Measurements from ENCODE around the gene USP35.
"Not testable (repeated sequence)": the region's sequence is repeated elsewhere in the genome, so short reads cannot be mapped to it uniquely, and the experiment has no call there.

The USP35 gene

DNA sequence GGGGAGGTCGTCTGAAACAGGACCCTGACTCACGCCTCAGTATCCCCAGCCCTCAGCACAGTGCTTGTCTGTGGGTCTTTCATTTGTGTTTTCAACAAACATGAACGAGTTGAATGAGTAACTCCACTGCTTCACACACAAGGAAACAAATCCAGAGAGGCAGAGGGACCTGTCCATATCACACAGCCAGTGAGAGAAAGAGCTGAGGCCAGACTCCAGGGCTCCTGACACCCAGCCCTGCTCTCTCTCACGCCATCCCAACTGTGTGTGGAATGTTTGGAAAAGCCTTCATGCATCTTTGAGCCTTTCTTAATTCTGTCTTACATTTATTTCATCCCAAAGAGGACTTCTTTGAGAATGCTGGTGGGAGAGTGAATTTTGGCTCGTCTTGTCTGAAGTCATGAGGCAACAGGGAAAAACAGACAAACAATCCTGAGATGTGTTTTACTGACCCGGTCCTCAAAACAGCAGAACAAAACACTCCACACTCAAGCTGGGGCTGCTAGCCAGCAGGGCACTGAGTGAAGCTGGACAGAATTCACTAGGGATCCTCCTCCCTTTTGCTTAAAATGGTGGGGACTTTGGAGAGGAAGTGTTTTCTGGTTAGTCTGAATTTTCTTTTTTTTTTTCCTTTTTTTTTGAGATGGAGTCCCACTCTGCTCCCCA is 29.6 kb upstream of the USP35 start:
- peaks cover 32% of the 10 kb centered on the region for H3K4me1 ChIP-seq (ENCODE audit: insufficient read depth, low read length)
- no peaks in the 10 kb centered on the region for H3K27me3 ChIP-seq (ENCODE audit: insufficient read depth, low read length)
- no peaks in the 10 kb centered on the region for H3K9me3 ChIP-seq (ENCODE audit: low read length)
- no peak overlapping the region for H2AFZ ChIP-seq (ENCODE audit: low read depth, low read length)
- H3K4me3 ChIP-seq (ENCODE audit: low read length): no peak overlapping the region
- no peaks in the 10 kb centered on the region for H3K36me3 ChIP-seq (ENCODE audit: insufficient read depth, low read length)

DNA sequence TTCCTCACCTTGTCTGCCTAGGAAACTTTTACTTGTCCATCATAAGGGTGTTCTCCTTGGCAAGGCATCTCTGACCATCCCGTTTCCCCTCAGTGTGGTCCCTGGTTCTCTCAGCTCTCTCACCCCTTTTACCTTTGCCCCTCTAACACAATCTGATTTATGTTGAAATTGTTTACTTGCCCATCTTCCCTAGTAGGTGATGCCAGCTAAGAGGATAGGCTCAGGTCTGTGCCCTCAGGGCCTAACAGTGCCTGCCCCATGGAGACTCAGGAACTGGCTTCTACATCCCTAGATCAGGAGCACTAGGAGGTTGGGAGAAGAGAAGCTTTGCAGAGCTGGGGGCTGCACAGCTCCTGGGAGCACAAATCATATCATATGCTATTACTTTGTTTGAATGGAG is 28.2 kb upstream of the USP35 start:
- no peak overlapping the region for H2AFZ ChIP-seq (ENCODE audit: low read depth, low read length)
- peaks cover 27% of the 10 kb centered on the region for H3K4me1 ChIP-seq (ENCODE audit: insufficient read depth, low read length)
- H3K4me3 ChIP-seq (ENCODE audit: low read length): no peak overlapping the region
- H3K9me3 ChIP-seq (ENCODE audit: low read length): no peaks in the 10 kb centered on the region
- no peaks in the 10 kb centered on the region for H3K36me3 ChIP-seq (ENCODE audit: insufficient read depth, low read length)
- H3K27me3 ChIP-seq (ENCODE audit: insufficient read depth, low read length): no peaks in the 10 kb centered on the region

DNA sequence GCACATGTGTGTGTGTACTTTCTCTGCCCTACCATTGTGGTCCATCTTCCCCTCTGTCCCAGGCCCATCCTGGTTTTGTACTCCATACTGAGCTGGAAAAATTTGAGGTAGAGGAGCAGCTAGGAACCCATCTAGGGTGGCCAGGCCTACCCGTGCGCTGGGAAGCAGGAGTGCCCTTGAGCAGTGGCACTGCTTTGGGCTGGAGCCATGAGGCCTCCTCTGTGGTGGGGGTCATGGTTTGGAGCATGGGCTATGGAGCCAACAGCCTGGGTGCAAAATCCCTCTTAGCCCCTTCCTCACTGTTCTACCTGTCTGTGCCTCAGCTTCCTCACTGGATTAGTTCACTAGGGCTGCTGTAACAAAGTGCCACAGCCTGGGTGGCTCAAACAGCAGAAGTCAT is 27.4 kb upstream of the USP35 start:
- peaks cover 22% of the 10 kb centered on the region for H3K4me1 ChIP-seq (ENCODE audit: insufficient read depth, low read length)
- H3K4me3 ChIP-seq (ENCODE audit: low read length): no peak overlapping the region
- H3K9me3 ChIP-seq (ENCODE audit: low read length): no peaks in the 10 kb centered on the region

DNA sequence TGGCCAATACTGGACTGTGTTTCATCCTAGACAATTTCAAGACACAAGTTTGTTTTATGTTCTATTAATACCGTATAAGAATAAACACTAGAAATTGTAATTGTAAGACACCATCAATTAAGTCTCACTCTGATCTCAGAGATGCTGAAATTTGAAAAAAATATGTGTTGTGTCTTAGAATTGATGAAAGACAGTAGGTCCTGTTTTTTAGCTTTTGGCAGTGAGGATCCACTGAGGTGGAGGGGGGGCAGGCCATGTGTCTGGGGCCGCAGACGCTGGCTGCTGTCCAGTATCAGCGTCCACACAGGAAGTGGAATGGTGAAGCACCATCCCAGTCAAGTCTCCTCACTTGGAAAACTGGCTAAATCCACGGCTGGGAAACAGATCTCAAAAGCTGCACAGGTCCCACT is 26.8 kb upstream of the USP35 start:
- no peak overlapping the region for H3K4me3 ChIP-seq (ENCODE audit: low read length)
- peaks cover 17% of the 10 kb centered on the region for H3K4me1 ChIP-seq (ENCODE audit: insufficient read depth, low read length)
- H3K9me3 ChIP-seq (ENCODE audit: low read length): no peaks in the 10 kb centered on the region
- no peak overlapping the region for H2AFZ ChIP-seq (ENCODE audit: low read depth, low read length)
- no peaks in the 10 kb centered on the region for H3K27me3 ChIP-seq (ENCODE audit: insufficient read depth, low read length)
- no peaks in the 10 kb centered on the region for H3K36me3 ChIP-seq (ENCODE audit: insufficient read depth, low read length)

More for the DNA sequence above, 27.4 kb upstream of the USP35 start:
- Histone ChIP-seq H3K27me3 (ENCODE audit: insufficient read depth, low read length) (no peaks in the 10 kb centered on the region), H2AFZ (ENCODE audit: low read depth, low read length) (no peak overlapping the region), H3K36me3 (ENCODE audit: insufficient read depth, low read length) (no peaks in the 10 kb centered on the region)

DNA sequence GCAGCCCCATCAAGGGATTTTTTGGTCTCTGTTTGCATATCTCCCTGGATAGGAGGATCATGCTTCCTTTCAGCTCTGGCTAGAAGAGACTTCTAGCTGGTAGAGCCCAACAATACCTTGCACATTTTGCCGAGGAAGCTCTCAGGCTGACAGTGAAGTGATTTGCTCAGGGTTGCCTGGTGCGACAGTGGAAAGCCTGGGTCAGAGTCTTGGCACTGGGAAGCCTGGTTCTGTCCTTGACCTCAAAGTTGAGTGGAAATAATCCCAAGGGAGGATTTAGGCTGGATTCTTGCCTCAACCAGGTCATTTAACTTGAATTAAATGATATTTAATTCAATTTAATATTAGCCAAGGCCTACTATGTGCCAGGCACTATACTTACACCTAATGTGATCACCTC is 24.9 kb upstream of the USP35 start:
- no peaks in the 10 kb centered on the region for H3K36me3 ChIP-seq (ENCODE audit: insufficient read depth, low read length)
- no peaks in the 10 kb centered on the region for H3K27me3 ChIP-seq (ENCODE audit: insufficient read depth, low read length)
- peaks cover 9% of the 10 kb centered on the region for H3K4me1 ChIP-seq (ENCODE audit: insufficient read depth, low read length)
- no peak overlapping the region for H2AFZ ChIP-seq (ENCODE audit: low read depth, low read length)
- H3K9me3 ChIP-seq (ENCODE audit: low read length): no peaks in the 10 kb centered on the region
- H3K4me3 ChIP-seq (ENCODE audit: low read length): no peak overlapping the region

DNA sequence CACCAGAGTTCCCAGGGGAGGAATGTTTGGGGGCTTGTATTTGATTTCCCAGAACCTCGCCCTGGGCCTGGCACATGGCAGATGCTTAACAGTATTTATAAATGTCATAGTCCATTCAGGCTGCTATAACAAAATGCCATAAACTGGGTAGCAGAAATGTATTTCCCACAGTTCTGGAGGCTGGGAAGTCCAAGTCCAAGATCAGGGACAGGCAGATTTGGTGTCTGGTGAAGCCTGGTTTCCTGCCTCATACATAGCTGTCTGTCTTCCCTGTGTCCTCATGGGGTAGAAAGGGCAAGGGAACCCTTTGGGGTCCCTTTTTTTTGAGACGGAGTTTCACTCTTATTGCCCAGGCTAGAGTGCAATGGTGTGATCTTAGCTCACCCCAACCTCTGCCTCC is 24.2 kb upstream of the USP35 start:
- Histone ChIP-seq H2AFZ (ENCODE audit: low read depth, low read length) (no peak overlapping the region), H3K4me1 (ENCODE audit: insufficient read depth, low read length) (peaks cover 9% of the 10 kb centered on the region), H3K36me3 (ENCODE audit: insufficient read depth, low read length) (no peaks in the 10 kb centered on the region)

DNA sequence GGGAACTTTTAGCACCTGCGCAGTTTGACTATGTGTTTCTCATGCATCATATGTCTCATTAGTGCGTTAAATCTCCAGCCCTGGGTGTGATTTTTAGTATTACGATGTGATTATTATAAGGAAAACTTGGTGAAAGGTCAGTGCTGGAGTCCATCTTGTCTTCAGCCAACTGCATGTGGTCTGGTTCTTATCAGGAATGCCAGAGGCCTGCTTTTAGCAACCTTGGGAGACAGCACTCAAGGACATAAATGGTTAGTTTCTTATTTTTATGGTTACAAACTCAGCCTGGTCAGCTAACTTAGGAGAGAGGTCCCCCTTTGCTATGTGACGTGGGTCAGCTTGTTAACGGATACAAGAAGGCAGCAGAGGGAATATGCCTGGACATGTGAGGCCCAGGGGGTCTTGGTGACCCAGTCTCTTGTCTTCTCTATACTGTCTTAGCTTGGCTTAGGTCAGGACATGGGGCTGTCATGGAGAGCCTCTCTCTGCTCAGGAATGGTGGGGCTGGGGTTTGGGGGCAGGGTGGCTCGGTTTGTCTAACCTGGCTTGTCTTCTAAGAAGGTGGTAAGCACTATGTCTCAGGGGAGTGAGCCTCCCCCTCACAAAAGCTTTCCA is 21.8 kb upstream of the USP35 start:
- Histone ChIP-seq H3K9me3 (ENCODE audit: low read length) (no peaks in the 10 kb centered on the region), H3K4me3 (ENCODE audit: low read length) (no peak overlapping the region), H2AFZ (ENCODE audit: low read depth, low read length) (no peak overlapping the region), H3K36me3 (ENCODE audit: insufficient read depth, low read length) (peaks cover 2% of the 10 kb centered on the region), H3K4me1 (ENCODE audit: insufficient read depth, low read length) (peaks cover 9% of the 10 kb centered on the region), H3K27me3 (ENCODE audit: insufficient read depth, low read length) (no peaks in the 10 kb centered on the region)

More for the DNA sequence above, 24.2 kb upstream of the USP35 start:
- Histone ChIP-seq H3K27me3 (ENCODE audit: insufficient read depth, low read length) (no peaks in the 10 kb centered on the region), H3K4me3 (ENCODE audit: low read length) (no peak overlapping the region), H3K9me3 (ENCODE audit: low read length) (no peaks in the 10 kb centered on the region)

DNA sequence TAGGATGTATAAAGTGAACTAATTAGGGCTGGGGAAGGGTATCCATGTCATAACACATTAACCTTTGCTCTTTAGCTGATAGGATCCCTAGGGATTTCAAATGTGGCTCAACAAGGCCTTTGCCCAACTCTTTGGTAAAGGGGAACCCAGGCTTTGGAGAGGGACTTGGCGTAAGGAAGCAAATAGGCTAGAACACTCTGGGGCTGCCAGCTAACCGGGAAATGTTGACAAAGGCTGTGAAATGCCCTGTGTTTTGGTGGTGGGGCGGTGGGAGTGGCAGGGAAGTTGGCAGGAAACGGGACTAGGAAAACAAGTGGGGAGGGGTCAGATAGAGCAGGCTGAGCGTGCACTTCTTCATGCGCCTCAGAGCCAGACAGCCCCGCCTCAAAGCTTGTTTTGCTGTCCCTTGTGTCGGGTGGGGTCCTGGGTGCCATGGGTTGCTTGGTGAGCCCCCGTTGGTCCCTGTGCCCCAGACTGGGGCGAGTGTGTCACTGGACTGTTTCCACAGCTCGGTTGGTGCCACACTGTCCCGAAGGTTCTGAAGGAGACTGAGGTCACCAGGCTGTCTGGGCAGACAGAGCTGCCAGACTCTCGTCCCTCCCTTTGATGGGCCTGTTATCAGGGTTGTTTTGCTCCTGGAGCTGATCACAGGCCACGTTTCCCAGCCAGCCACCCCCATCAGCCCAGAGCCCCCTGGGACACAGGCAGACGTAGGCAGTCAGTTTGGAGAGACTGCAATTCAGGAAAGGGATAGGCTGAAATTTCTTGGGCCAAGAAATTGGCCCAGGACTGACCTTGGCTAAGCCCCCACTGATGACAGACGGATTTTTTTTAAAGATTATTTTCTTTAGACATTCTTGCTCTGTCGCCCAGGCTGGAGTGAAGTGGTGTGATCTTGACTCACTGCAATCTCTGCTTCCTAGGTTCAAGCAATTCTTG is 19.9 kb upstream of the USP35 start:
- Histone ChIP-seq H2AFZ (ENCODE audit: low read depth, low read length) (no peak overlapping the region), H3K9me3 (ENCODE audit: low read length) (no peaks in the 10 kb centered on the region), H3K4me1 (ENCODE audit: insufficient read depth, low read length) (peaks cover 3% of the 10 kb centered on the region), H3K36me3 (ENCODE audit: insufficient read depth, low read length) (peaks cover 12% of the 10 kb centered on the region), H3K4me3 (ENCODE audit: low read length) (no peak overlapping the region), H3K27me3 (ENCODE audit: insufficient read depth, low read length) (no peaks in the 10 kb centered on the region)

DNA sequence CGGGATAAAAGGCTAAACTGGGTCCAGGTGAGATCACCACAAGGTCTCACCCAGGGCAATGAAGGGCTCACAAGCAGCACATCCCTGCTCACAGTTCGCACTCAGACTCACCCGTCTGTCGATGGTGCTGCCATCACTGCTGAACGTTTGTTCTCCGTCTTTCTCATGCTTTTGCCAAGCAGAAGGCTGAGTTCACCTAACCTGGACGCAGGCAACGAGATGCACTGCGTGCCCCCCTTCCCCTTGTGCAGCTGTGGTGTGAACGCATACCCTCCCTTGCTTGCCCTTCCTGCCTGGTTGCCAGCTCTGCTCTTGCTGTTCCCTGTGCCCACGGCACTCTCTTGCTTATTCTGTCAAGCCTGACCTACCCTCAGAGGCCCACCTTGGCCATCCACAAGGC is 18.3 kb upstream of the USP35 start:
- H2AFZ ChIP-seq (ENCODE audit: low read depth, low read length): no peak overlapping the region
- no peak overlapping the region for H3K4me3 ChIP-seq (ENCODE audit: low read length)
- peaks cover 3% of the 10 kb centered on the region for H3K4me1 ChIP-seq (ENCODE audit: insufficient read depth, low read length)
- no peaks in the 10 kb centered on the region for H3K27me3 ChIP-seq (ENCODE audit: insufficient read depth, low read length)
- H3K9me3 ChIP-seq (ENCODE audit: low read length): peaks cover 4% of the 10 kb centered on the region
- H3K36me3 ChIP-seq (ENCODE audit: insufficient read depth, low read length): peaks cover 14% of the 10 kb centered on the region

DNA sequence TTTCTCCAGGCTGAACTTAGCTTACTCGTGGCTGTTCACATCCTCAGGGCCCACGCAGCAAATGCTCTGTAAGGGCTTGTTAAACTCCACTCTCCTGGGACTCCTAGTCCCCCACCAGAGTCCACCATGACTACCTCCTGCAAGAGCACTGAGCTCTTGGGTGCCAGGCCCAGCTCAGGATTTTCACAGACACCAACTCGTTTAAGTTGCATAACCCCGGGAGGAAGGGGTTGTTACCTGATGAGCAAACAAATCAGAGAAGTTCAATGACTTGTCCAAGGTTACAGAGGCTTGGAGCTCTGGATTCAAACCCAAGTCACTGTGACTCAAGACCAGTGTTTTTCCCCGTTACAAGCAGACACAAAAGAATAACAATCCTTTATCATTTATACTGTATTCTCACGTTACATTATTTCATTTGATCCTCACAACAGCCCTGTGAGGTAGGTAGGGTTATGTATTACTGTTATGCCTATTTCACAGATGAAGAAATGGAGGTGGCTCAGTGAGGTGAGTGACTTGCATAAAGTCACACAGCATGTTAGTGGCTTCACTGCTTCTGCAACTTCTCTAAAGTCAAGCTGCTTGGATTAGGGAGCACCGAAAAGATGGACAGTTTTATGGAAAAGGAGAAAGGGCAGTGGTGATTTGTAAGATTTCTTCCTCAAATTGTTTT is 17.7 kb upstream of the USP35 start:
- Histone ChIP-seq H3K9me3 (ENCODE audit: low read length) (peaks cover 4% of the 10 kb centered on the region), H3K36me3 (ENCODE audit: insufficient read depth, low read length) (peaks cover 14% of the 10 kb centered on the region), H3K4me3 (ENCODE audit: low read length) (no peak overlapping the region), H2AFZ (ENCODE audit: low read depth, low read length) (no peak overlapping the region), H3K4me1 (ENCODE audit: insufficient read depth, low read length) (peaks cover 3% of the 10 kb centered on the region), H3K27me3 (ENCODE audit: insufficient read depth, low read length) (no peaks in the 10 kb centered on the region)

DNA sequence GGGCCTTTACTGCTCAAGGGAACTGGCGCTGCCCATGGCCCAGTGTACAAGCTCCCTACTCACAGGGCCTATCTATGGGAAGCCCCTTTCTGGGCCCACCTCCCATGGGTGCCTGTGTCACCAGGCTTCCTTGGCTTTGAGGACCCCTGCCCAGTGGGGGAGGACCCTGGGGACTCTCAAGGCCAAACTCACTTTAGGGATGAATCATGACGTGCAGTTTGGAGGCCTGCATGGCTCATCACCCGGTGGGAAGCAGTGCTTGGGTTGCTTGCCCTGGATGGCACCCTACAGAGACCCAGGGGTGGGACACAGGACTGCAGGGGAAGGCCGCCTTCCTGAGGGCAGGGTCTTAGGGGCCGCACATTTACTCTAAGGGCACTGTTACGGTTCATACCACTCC is 16.8 kb upstream of the USP35 start:
- no peak overlapping the region for H3K4me3 ChIP-seq (ENCODE audit: low read length)
- H3K9me3 ChIP-seq (ENCODE audit: low read length): peaks cover 4% of the 10 kb centered on the region
- H3K4me1 ChIP-seq (ENCODE audit: insufficient read depth, low read length): peaks cover 2% of the 10 kb centered on the region
- no peaks in the 10 kb centered on the region for H3K27me3 ChIP-seq (ENCODE audit: insufficient read depth, low read length)
- H2AFZ ChIP-seq (ENCODE audit: low read depth, low read length): no peak overlapping the region
- H3K36me3 ChIP-seq (ENCODE audit: insufficient read depth, low read length): peaks cover 14% of the 10 kb centered on the region

DNA sequence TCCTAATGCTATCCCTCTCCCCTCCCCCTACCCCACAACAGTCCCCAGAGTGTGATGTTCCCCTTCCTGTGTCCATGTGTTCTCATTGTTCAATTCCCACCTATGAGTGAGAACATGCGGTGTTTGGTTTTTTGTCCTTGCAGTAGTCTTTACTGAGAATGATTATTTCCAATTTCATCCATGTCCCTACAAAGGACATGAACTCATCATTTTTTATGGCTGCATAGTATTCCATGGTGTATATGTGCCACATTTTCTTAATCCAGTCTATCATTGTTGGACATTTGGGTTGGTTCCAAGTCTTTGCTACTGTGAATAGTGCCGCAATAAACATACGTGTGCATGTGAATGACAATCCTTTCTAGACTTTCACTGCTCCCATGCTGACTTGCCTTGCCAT is 12.9 kb upstream of the USP35 start:
- H3K36me3 ChIP-seq (ENCODE audit: insufficient read depth, low read length): peaks cover 14% of the 10 kb centered on the region
- H3K4me1 ChIP-seq (ENCODE audit: insufficient read depth, low read length); H3K9me3 ChIP-seq (ENCODE audit: low read length); H3K27me3 ChIP-seq (ENCODE audit: insufficient read depth, low read length); H3K4me3 ChIP-seq (ENCODE audit: low read length); H2AFZ ChIP-seq (ENCODE audit: low read depth, low read length): not testable (repeated sequence)

Measured in neuron (in vitro differentiated cells).